Transverse colon (tissue), 4 donors: ENCODE data around the gene XKRX.

Experiments used
- POLR2A ChIP-seq: fragments of 450-650 bp; IDR thresholded peaks from one replicate; pipeline ENCODE4 v1.6.1; 2016; ENCODE audit warnings: antibody characterized with exemption, mild to moderate bottlenecking, moderate library complexity
- POLR2AphosphoS5 ChIP-seq, 3 donors: sonication (generic); formaldehyde crosslinking; IDR thresholded peaks; one replicate each; pipeline ENCODE4 v1.6.1; 2016; ENCODE audit warnings: antibody characterized with exemption in 3 of 3
- TF ChIP-seq, protein P1 (sequence below), 5 experiments: fragments of 200-600 bp in 3 of 5; fragments of 450-650 bp in 2 of 5; sonication (generic) in 3 of 5; IDR thresholded peaks; 1 replicate in 2 of 5; 2 replicates in 3 of 5; pipeline ENCODE4 v1.5.1; 2016 to 2017; ENCODE audit warnings: antibody characterized with exemption in 5 of 5, inconsistent platforms in 3 of 5, mild to moderate bottlenecking in 2 of 5, moderate library complexity in 1 of 5

- TF ChIP-seq, protein P1, sequence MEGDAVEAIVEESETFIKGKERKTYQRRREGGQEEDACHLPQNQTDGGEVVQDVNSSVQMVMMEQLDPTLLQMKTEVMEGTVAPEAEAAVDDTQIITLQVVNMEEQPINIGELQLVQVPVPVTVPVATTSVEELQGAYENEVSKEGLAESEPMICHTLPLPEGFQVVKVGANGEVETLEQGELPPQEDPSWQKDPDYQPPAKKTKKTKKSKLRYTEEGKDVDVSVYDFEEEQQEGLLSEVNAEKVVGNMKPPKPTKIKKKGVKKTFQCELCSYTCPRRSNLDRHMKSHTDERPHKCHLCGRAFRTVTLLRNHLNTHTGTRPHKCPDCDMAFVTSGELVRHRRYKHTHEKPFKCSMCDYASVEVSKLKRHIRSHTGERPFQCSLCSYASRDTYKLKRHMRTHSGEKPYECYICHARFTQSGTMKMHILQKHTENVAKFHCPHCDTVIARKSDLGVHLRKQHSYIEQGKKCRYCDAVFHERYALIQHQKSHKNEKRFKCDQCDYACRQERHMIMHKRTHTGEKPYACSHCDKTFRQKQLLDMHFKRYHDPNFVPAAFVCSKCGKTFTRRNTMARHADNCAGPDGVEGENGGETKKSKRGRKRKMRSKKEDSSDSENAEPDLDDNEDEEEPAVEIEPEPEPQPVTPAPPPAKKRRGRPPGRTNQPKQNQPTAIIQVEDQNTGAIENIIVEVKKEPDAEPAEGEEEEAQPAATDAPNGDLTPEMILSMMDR (IDR thresholded peaks at IDR 0.05), result no peak
- TF ChIP-seq POLR2A, result no peak
- no peak for TF ChIP-seq POLR2AphosphoS5 (IDR thresholded peaks at IDR 0.05)
Measured at GRCh38 chrX:100969408-100969807, 40.7 kb upstream of the XKRX start, which contains the start of gene ARL13A.
